HG02840 (cell line): ENCODE measurements around the gene TNFRSF4.

Experiments
- ATAC-seq: cut with Tn5 transposase; IDR thresholded peaks from one replicate; pipeline ENCODE4 v1.9.1; 2021; ENCODE audit warnings: mild to moderate bottlenecking, moderate library complexity, moderate number of reproducible peaks; ENCODE audit not compliant: unreplicated experiment, low FRiP score

Gene TNFRSF4

DNA sequence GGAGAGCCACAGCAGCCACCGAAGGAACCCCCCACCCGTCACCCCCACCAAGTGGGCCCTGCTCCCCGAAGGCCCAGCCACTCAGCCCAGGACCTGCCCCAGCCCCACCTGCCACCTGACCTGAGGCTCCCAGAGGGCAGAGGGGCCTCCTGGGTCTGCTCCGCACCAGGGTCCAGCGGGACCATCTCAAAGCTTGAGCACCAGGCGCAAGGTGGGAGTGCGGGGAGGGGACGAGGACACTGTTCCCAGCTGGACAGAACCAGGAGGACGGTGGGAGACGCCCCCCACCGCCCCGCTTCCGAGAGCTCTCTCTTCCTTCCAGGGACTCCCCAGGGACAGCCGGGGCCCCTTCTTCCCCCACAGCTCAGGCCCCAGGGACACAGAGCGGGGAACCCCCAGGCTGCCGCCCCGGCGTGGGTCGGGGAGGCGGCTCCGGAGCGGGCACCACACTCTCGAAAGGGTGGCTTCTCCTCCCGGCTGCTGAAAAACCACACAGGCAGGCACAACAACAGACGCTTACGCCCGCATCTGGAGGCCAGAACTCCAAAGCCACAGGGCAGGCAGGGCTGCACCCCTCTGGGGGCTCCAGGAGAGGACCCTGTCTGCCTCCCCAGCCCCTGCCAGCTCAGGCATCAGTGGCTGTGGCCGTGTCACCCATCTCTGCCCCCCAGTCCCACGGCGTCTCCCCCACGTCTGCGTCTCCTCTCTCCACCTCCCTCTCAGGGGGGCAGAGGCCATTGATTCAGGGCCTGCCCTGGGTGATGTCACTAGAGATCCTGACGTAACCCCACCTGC lies 42.2 kb downstream of the TNFRSF4 start:
- no peak for ATAC-seq

DNA sequence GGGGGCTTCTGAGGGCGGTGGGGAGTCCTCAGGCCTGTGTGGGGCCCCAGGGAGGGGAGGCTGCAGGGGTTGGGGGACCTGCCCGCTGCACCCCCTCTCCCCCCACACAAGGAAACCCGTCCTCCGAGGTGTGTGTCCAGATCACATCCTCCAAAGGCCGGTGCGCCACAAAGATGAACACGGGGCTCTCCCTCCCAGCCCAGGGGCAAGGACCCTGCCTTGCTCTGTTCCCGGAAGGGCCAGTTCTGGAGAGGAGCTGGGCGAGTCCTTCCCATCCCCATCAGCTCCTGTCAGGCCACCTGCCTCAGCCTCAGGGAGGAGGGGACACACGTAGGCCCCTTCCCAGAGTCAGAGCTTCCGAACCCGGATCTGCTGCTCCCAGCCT lies 42.8 kb downstream of the TNFRSF4 start:
- no peak for ATAC-seq

DNA sequence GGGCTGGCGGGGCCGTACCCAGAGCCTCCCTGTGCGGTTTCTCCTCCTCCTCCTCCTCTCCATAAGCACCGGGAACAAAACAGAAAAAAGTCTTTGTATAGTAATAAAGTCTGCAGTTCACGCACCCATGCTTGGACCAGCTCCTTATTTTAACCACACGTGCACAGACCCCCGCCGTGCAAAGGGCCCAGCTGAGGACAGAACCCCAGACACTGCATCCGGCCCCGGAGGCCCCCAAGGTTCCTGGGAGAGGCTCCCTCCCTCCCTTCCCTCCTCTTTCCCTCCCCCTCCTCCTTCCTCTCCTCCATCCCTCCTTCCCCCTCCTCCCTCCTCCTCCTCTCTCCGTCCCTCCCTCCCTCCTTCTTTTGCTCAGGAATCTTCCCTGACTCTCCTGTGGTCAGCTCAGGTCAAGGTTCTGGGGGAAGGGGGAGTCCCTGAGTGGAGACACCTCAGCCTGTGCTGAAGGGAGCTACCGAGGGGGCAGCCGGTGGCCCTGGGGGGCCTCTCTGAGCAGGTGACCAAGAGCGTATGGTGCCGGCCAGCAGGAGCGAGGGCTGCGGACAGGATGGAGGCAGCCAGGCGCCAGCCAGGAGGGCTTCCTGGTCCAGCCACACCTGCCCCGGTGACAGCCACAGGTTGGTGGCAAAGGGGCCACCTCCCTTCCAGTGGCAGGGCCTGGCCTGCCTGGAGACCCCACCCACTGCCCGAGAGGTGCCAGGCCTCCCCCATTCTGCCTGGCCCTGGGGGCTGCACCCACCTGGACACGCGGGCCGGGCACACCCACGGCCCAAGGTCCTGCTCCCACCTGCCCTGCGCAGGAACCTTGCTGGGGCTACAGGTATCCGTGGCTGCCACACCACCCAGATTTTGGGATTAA lies 43.5 kb downstream of the TNFRSF4 start:
- no peak for ATAC-seq

DNA sequence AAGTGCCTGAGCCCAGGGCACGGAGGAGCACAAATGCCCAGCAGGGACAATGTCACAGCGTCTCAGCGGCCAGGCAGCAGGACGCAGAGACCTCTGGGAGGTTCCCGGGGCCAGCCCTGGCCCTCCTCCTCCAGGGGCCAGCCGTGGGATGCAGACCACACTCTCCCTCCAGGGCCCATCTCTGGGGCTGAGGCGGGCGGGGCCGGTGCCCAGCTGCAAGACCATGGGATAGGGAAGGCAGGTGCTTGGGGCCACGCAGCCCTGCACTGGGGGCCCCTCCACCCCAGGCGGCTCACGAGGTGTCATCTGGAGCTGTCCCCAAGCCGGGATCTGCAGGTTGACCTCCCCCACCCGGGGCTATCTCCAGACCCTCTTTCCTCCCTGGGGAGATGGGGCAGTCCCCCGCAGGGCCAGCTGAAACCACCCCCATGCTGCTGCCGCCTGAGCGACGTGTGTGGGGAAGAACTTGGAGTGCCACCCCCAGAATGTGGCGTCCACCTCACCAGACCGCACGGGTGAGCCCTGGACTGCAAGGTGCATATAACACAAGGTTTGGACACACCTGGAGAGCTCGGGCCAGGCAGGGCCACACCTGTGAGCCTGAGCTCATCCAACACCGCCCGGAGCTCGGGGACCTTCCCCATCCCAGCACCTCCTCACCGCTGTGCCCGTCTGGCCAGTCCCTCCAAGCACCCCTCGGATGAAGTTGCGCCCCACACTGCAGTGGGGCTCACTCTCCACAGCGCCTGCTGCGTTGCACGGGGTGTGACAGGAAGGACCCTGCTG lies 44.3 kb downstream of the TNFRSF4 start:
- ATAC-seq: no peak

DNA sequence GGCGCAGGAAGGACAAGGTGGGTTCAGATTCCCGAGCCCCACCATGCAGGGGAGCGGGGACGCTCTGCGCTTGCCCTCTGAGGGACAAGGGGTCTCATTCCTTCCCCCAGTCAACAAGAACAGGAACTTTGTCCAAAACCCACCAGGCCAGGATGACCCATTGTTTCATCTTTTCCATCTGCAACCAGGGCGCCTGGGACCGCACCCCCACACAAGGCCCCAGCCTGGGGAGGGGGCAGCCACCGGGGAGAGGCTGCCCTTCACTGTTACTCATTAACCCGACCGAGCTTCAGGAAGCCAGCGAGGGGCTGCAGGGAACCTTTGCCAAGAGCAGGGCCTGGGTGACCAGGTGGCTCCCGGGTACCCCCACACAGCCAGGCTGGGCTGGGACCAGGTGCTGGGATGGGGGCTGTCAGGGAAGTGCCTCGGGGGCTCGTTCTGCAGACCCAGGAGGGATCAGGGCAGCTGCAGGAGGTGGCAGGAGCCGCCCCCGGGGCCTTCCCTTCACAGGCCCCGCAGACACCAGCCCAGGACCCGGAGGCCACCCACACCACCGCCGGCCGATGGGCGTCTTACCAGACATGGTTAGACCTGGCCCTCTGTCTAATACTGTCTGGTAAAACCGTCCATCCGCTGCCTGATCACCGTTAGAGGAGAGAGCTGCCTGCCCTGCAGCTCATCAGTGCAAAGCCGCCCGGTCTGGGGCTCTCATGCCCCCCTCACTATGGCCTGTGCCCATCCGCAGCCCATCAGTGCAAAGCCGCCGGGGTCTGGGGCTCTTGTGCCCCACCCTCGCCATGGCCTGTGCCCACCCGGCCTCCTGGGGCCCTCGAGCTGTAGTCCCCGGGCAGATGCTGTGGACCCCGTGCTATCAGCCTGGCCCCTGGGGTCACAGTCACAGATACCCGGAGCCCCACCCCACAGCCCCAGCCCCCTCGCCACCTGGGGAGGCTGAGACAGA lies 45.2 kb downstream of the TNFRSF4 start:
- no peak for ATAC-seq

DNA sequence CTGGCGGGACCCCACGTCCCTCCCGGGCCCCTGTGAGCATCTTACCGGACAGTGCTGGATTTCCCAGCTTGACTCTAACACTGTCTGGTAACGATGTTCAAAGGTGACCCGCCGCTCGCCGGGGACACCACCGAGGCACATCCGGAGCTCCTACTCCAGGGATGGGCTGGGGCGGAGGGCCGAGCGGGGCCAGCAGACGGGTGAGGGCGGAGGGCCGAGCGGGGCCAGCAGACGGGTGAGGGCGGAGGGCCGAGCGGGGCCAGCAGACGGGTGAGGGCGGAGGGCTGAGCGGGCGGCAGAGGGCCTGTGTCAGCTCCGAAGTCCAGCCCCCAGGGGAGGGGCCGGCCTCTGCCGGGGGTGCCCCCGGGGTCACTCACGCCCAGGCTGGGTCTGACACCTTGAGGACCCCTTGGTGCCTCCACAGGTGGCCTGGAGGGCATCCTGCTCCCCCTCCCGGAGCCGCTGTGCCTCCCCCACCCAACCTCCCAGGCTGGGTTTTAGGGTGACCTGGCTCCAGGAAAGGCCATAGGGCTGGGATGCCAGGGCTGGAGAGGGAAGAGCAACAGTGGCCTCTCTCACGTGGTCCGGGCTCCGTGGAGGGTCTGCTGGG lies 46.0 kb downstream of the TNFRSF4 start:
- no peak for ATAC-seq

DNA sequence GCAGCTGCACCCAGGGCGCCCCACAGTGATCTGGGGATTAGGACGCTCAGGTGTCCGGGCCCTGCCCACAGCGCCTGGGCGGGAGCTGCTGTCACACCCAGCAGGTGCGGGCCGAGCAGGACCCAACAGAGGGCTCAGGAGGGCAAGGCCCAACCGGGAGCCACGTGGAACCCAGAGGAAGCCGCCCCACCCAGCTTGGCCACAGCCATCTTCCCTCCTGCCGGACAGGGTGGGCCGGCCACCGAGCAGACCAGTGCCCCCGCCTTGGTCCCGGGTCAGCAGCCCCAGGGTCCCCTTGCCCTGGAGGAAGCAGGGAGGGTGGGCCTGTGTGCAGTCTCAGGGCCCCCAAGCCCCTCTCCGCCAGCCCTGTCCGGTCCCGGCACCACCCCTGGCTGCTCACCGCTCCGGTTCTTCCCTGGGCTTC lies 46.5 kb downstream of the TNFRSF4 start:
- no peak for ATAC-seq

DNA sequence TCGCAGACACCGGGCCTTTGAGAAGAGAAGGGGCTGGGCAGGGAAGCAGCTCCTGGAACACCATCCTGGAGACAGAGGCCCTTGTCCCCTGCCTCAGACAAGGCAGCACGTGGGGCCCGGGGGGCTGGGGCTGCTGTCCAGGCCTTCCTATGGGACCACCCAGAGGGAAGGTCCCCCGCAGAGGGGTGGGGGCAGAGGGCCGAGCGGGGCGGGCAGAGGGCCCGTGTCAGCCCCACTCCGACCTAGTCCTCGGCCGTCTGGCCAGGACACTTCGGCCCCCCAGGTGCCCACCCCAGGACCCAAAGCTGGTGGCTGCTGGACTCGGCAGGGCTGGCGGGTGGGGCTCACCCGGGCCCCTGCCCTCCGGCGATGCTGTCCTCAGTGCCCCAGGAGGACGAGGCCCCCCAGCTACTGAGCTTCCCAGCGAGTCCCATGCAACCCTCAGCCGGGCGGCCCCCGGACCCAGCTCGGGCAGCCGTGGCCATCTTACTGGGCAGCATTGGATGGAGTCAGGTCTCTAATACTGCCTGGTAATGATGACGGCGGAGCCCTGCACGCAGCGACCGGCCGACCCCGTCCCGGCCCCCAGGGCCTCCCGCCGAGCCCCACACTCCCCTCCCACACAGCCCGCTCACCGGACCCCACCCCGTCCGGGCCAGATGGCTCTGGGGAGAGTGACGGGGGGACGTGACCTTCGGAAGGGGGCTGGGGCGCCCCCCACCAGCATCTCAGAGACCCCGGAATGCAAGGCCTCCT lies 47.1 kb downstream of the TNFRSF4 start:
- ATAC-seq: no peak

DNA sequence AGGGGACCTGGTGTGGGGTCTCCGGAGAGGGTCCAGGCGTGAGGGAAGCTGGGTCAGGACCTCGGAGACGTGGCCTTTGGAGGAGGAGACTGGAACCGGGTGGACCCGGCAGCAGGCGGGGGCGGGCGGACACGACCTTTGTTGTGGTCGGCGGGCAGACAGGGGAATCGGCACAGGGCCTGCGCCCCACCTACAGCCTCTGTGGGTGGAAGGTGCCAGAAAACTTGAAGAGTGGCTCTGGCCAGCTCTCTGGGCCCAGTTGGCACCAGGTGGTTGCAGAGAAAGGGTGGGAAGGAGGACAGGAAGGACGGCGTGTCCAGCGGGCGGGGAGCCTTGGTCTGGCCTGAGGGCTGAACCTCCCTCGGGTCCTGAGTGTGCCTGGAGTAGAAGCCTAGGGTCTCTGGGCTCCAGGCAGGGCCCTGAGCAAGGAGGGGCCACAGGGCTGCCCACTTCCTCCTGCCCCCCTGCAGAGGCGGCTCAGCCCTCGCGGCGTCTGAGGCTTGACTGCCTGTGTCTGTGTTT lies 48.0 kb downstream of the TNFRSF4 start:
- ATAC-seq: no peak

DNA sequence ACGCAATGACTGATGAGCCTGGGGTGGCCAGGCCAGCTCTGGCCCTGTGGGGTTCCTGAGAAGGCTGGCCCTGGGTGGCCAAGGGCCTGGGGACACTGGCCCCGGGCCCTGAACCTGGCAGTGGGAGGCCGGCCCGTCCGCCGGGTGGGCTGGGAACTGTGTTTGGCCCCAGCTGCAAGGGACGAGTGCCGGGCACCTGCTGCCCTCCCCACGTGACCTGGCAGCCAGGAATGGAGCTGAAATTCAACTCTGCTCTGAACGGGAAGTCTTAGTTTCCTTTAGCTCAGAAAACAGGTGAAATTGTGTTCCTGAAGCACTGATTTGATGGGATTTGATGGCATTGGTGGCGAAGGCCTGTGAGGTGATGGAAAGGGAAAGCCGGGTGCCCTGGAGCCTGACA lies 48.5 kb downstream of the TNFRSF4 start:
- no peak for ATAC-seq

DNA sequence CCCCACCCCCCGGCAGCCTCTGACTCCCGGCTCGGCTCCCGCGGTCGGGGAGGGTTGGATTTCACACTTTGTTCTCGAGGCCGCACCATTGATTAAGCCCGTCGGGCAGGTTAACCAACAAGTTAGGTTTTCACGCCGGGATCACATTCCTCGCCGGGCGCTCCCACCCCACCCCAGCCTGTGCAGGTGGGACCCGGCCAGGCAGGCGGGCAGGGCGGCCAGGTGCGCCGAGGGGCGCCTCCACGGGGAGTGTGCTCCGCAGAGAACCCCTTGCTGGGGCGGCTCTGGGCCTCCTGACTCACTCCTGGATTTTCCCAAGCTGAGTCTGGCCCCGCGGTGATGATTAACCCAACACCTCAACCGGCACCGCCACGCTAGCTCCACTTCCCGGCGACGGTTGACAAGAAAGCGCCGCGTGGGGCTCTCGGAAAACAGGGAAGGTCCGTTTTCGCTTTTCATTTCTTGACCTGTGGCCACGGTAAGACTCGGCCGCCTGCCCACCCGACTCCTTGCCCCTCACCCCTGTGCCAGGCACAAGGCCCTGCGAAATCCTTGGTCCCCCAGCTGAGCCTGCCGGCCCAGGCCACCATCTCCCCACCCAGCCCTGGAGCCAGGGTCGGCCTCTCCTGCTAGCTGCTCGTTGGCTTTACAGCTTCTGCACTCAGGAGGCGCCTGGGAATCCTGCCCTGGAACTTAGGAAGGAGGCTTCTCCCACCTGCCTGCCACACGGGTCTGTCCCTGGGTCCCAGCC lies 49.1 kb downstream of the TNFRSF4 start:
- ATAC-seq: no peak

DNA sequence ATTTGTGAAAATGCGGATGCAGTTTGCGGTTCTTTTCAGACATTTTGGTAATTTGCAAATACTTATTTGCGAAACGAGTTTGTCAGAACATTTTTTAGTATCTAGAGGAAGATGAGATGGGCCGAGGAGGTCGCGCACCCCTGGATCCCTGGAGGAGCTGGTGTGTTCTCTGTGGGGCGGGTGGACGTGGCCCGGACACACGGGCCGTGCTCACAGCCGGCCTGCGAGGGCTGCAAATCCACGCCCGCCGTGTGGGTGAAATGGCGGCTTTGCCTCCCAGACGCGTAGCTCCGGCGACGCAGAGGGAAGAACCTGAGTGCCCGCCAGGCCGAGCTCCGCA lies 49.6 kb downstream of the TNFRSF4 start:
- no peak for ATAC-seq

DNA sequence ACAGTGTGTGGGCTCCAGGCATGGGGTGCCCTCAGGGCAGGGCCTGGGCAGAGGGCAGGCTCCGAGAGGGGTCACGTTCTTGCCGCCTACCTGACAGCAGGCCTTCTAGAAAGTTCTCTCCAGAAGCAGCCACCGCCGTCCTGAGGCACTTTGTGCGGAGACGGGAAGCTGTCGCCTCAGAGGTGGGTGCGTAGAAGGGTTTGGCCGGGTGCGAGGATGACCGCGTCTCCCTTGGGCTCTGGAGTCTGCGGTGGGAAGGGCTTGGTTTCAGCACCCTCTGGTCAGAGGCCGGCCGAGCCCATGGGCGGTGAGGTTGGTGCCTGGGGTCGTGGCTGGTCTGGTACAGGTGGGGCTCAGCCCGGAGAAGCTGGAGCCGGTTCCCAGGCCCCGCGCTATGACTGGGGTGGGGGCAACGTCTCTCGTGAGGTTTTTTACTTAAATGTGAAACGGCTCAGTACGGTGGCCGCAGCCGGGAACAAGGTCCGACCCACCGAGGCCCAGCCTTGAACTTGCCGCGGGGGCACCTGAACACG lies 50.3 kb downstream of the TNFRSF4 start:
- ATAC-seq: no peak

DNA sequence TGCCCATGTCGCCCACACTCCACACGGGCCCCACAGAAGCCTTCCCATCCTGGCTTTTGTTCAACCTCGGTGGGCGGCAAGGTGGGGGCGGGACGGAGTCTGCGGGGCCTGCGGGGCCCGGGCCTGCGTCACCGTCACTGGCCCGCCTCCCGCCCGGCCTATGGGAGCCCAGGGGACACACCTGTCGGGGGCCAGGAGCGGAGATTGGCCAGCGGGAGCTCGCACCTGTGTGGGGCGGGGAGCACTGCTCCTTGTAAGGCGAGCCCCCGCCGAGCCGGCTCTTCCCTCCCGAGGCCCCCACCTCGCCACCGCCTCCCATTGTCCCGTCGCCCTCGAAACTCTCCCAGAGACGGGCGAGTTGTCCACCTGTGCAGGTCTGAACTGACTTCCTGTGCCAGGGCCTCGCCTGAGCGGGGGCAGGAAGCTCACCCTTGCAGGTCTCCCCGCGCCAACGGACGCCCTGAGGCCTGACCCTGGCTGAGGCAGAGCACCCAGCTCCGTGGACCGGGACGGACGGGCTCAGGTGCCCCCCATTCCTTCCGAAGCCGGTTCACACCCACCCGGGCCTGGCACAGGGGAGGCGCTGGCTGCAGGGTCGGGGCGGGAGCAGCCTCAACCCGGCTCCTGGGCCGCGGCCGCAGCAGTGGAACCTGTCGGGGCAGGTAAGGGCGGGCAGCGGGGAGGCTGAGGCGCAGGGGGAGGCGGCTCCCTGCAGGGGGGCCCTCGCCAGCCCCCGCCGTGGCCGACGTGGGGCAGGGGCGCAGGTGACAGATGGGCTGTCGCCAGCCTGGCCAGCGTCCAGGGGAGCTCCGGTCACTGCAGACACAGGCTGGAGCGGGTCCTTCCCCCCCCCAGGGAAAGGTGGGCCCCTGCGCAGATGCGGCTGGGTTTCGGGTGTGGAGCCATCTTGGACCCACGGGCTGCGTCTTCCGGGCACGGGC lies 51.1 kb downstream of the TNFRSF4 start:
- ATAC-seq: no peak

DNA sequence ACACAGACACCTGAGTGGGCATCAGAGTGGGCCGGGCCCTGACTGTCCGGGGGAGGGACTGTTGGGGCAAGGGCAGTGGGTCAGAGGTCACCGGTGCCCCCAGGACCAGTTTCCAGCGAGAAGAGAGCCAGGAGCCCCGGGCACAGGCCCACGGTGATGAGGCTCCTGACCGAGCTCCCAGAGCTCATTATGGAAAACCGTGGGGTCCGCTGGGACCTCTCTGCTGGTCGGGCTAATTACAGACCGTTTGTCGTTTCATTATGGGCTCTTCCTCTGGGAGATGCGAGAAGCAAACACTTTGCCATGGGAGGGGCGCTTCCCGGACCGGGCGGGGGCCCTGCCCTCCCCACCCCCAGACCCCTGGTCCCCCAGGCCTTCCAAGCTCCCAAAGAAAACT lies 52.3 kb downstream of the TNFRSF4 start:
- ATAC-seq: no peak
